HCT116 (cell line): ENCODE data around the gene CERK.
A peak's percentile ranks its signal among the peaks of the same experiment; 100 is the strongest.

ENCODE experiments used
- CTCF ChIP-seq, 3 experiments: fragments of 200-600 bp in 1 of 3; sonication (generic) in 1 of 3; IDR thresholded peaks in 2 of 3; conservative IDR thresholded peaks in 1 of 3; 2 replicates each; pipeline ENCODE4 v1.5.1; 2012 to 2017; ENCODE audit warnings: low read depth in 2 of 3, low read length in 2 of 3, antibody characterized with exemption in 1 of 3, borderline replicate concordance in 1 of 3, control low read depth in 1 of 3, mild to moderate bottlenecking in 1 of 3, mixed read lengths in 1 of 3, mixed run types in 1 of 3, moderate library complexity in 1 of 3; ENCODE audit not compliant: insufficient read depth in 1 of 3
- EZH2phosphoT487 ChIP-seq: fragments of 200-600 bp; IDR thresholded peaks from 2 replicates; pipeline ENCODE4 v1.6.1; 2018; ENCODE audit warnings: antibody characterized with exemption, borderline replicate concordance
- POLR2AphosphoS5 ChIP-seq: IDR thresholded peaks from 2 replicates; pipeline ENCODE4 v1.6.1; 2011; ENCODE audit warnings: mild to moderate bottlenecking, low read depth, low read length, moderate library complexity
- TCF7L2 ChIP-seq: IDR thresholded peaks from 2 replicates; pipeline ENCODE4 v1.7.0; 2011; ENCODE audit warnings: borderline replicate concordance, inconsistent platforms; ENCODE audit not compliant: insufficient read depth, insufficient read length; ENCODE audit errors: extremely low read depth

- no peak for TF ChIP-seq TCF7L2
- peak in 2 of 3 experiments; percentile 71 to 85; a peak in 5 of 6 replicates for TF ChIP-seq CTCF (IDR thresholded peaks at IDR 0.05 in 2 of 3, conservative IDR thresholded peaks at IDR 0.05 in 1 of 3; ENCODE audit: borderline replicate concordance in 1 of 3, insufficient read depth in 1 of 3, low read depth in 2 of 3, low read length in 2 of 3)
- no peak for TF ChIP-seq POLR2AphosphoS5
- no peak for TF ChIP-seq EZH2phosphoT487
These were observed 20.8 kb upstream of the CERK start for GRCh38 chr22:46758867-46759290.
